ENCODE data around the gene CIZ1. TPM values are rescaled to one million over a fixed set of nuclear protein-coding genes. Genes with fewer than 3 reads are reported as not detected.

The CIZ1 gene
- total and polyA plus RNA-seq, 2 of the 13 experiments (the other 11 are each of a cell fraction or from before 2014, with no cell fraction given): 30.6 to 50.3 TPM

GRCh38 chr9:128159522-128159783, 31.9 kb downstream of the CIZ1 start (continued):
- TF ChIP-seq, protein P1, sequence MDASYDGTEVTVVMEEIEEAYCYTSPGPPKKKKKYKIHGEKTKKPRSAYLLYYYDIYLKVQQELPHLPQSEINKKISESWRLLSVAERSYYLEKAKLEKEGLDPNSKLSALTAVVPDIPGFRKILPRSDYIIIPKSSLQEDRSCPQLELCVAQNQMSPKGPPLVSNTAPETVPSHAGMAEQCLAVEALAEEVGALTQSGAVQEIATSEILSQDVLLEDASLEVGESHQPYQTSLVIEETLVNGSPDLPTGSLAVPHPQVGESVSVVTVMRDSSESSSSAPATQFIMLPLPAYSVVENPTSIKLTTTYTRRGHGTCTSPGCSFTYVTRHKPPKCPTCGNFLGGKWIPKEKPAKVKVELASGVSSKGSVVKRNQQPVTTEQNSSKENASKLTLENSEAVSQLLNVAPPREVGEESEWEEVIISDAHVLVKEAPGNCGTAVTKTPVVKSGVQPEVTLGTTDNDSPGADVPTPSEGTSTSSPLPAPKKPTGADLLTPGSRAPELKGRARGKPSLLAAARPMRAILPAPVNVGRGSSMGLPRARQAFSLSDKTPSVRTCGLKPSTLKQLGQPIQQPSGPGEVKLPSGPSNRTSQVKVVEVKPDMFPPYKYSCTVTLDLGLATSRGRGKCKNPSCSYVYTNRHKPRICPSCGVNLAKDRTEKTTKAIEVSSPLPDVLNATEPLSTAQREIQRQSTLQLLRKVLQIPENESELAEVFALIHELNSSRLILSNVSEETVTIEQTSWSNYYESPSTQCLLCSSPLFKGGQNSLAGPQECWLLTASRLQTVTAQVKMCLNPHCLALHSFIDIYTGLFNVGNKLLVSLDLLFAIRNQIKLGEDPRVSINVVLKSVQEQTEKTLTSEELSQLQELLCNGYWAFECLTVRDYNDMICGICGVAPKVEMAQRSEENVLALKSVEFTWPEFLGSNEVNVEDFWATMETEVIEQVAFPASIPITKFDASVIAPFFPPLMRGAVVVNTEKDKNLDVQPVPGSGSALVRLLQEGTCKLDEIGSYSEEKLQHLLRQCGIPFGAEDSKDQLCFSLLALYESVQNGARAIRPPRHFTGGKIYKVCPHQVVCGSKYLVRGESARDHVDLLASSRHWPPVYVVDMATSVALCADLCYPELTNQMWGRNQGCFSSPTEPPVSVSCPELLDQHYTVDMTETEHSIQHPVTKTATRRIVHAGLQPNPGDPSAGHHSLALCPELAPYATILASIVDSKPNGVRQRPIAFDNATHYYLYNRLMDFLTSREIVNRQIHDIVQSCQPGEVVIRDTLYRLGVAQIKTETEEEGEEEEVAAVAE (CRISPR knock-in tag; IDR thresholded peaks at IDR 0.05; ENCODE audit: borderline replicate concordance): no peak
- TF ChIP-seq KLF11 (CRISPR knock-in tag; IDR thresholded peaks at IDR 0.05): no peak
- TF ChIP-seq, protein P2, sequence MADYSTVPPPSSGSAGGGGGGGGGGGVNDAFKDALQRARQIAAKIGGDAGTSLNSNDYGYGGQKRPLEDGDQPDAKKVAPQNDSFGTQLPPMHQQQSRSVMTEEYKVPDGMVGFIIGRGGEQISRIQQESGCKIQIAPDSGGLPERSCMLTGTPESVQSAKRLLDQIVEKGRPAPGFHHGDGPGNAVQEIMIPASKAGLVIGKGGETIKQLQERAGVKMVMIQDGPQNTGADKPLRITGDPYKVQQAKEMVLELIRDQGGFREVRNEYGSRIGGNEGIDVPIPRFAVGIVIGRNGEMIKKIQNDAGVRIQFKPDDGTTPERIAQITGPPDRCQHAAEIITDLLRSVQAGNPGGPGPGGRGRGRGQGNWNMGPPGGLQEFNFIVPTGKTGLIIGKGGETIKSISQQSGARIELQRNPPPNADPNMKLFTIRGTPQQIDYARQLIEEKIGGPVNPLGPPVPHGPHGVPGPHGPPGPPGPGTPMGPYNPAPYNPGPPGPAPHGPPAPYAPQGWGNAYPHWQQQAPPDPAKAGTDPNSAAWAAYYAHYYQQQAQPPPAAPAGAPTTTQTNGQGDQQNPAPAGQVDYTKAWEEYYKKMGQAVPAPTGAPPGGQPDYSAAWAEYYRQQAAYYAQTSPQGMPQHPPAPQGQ (CRISPR knock-in tag; IDR thresholded peaks at IDR 0.05; ENCODE audit: borderline replicate concordance): no peak
- peak; percentile 57; the same call in 1 of the 2 replicates for TF ChIP-seq ZNF547 (CRISPR knock-in tag; IDR thresholded peaks at IDR 0.05)
- no peak for TF ChIP-seq ZNF3 (CRISPR knock-in tag; IDR thresholded peaks at IDR 0.05)

DNA sequence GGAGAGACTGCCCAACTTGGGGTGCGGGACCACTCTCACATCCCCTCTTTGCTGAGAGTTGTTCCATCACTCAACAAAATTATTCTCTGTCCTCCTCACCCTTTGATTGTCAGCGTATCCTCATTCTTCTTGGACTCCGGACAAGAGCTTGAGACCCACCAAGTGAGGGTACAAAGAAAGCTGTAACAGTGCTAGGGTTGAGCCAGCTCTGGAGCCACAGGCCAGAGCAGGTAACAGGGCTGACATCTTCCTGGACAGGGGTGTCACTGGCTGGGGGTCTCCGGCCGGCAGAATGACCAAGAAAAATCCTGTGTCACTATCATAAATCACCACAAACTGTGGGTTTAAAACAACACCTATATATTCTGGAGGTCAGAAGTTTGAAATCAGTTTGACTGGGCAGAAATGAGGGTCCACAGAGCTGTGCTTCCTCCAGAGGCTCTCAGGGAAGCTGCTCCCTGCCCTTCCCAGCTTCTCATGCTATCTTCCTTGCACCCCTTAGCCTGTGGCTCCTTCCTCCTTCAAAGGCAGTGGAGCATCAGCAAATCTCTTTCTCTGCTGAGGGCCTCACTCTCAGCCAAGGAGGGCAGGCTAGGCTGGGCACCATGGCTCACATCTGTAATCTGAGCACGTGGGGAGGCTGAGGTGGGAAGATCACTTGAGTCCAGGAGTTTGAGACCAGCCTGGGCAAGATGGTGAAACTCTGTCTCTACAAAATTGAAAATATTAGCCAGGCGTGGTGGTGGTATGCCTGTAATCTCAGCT, 35.5 kb downstream of the CIZ1 start:
- whole genome bisulfite sequencing (ENCODE audit: low lambda C conversion rate): 57% methylated on average over 6 of the region's 7 CpGs
- DNase-seq (ENCODE audit: low spot score) (no peak), FAIRE-seq (no peak), ATAC-seq (no peak)
- POLR2A ChIA-PET: no interaction called here
- H4K20me1 ChIP-seq (ENCODE audit: insufficient read depth, low read length): no peaks in the 10 kb centered on the region
- intact Hi-C loops (cut with micrococcal nuclease; ENCODE audit: unreplicated experiment) (no loop called here), in situ Hi-C loops (cut with HindIII; ENCODE audit: extremely low pct_ligation_motif_present, low pct_unique_long_range_greater_than_20kb) (no loop called here)
- no TSS peak for BruUV-seq (replicated peaks)
- H3K4me1 ChIP-seq (ENCODE audit: insufficient read depth, low read length): peaks cover 42% of the 10 kb centered on the region
- H2AFZ ChIP-seq (ENCODE audit: low read length): no peak overlapping the region
- H3K9ac ChIP-seq (ENCODE audit: insufficient read depth, low read depth, low read length): no peak overlapping the region
- H3K79me2 ChIP-seq (ENCODE audit: insufficient read depth, low read length): no peaks in the 10 kb centered on the region
- peaks cover 6 to 37% of the 10 kb centered on the region in 2 experiments; a peak in 4 of 5 replicates for H3K27me3 ChIP-seq (ENCODE audit: control insufficient read depth in 1 of 2, insufficient read depth in 2 of 2, low read length in 2 of 2)
- no peak overlapping the region for H3K4me2 ChIP-seq (ENCODE audit: low read depth, low read length)
- no peaks in the 10 kb centered on the region for H3K9me3 ChIP-seq (ENCODE audit: low read length)
- H3K4me3 ChIP-seq (replicated peaks in 1 of 3; ENCODE audit: insufficient read depth in 1 of 3, low read depth in 2 of 3, low read length in 3 of 3): no peak overlapping the region
- H3K27ac ChIP-seq (ENCODE audit: extremely low read length, insufficient read depth, low read length): no peak overlapping the region
- CTCF ChIA-PET (ENCODE audit: low intra/inter-chr PET ratio, low total read pairs): no interaction called here
- H3K36me3 ChIP-seq (replicated peaks in 1 of 2; ENCODE audit: control insufficient read depth in 1 of 2, insufficient read depth in 2 of 2, low read length in 2 of 2): no peaks in the 10 kb centered on the region
- TF ChIP-seq ZFP37 (CRISPR knock-in tag; IDR thresholded peaks at IDR 0.05; ENCODE audit: borderline replicate concordance) (no peak), ZSCAN12 (CRISPR knock-in tag; IDR thresholded peaks at IDR 0.05) (no peak), HOXA9 (CRISPR knock-in tag; IDR thresholded peaks at IDR 0.05; ENCODE audit: borderline replicate concordance) (no peak)

Data from HepG2 (cell line).